GM23338 (cell line): Measurements from ENCODE around the gene SLC12A3. TPM values are rescaled to one million over a fixed set of nuclear protein-coding genes. Genes with fewer than 3 reads are reported as not detected.

Experiments used
- ATAC-seq: fragments of 200-7000 bp; cut with Tn5 transposase; 3 replicates; pipeline ENCODE4 v1.9.1; 2020
- DNase-seq: peaks from one replicate; pipeline ENCODE4 v3.0.0-alpha.2; 2015; ENCODE audit warnings: low spot score
- H2AFZ ChIP-seq: fragments of 200-600 bp; sonication (generic); 2 replicates; pipeline ENCODE4 v1.8.0; 2016; ENCODE audit warnings: antibody characterized with exemption, mild to moderate bottlenecking, moderate library complexity
- H3F3A ChIP-seq: fragments of 200-600 bp; sonication (generic); replicated peaks from 2 replicates; pipeline ENCODE4 v1.8.0; 2017; ENCODE audit warnings: antibody characterized with exemption, mixed run types, low read depth
- H3K27ac ChIP-seq: fragments of 200-600 bp; sonication (generic); 2 replicates; pipeline ENCODE4 v1.6.1; 2016; ENCODE audit warnings: low read depth
- H3K27me3 ChIP-seq: fragments of 200-600 bp; sonication (generic); 2 replicates; pipeline ENCODE4 v1.8.0; 2016; ENCODE audit warnings: mild to moderate bottlenecking, mixed run types, moderate library complexity; ENCODE audit not compliant: insufficient read depth
- H3K36me3 ChIP-seq: fragments of 200-600 bp; sonication (generic); 2 replicates; pipeline ENCODE4 v1.8.0; 2016; ENCODE audit warnings: mild to moderate bottlenecking; ENCODE audit not compliant: insufficient read depth
- H3K4me1 ChIP-seq: fragments of 200-600 bp; sonication (generic); 2 replicates; pipeline ENCODE4 v1.8.0; 2016; ENCODE audit warnings: mild to moderate bottlenecking, moderate library complexity; ENCODE audit not compliant: insufficient read depth
- H3K4me2 ChIP-seq: fragments of 200-600 bp; sonication (generic); 2 replicates; pipeline ENCODE4 v1.7.1; 2017; ENCODE audit warnings: mixed run types
- H3K4me3 ChIP-seq: fragments of 200-600 bp; sonication (generic); 2 replicates; pipeline ENCODE4 v1.6.1; 2016; ENCODE audit warnings: mixed run types
- H3K79me2 ChIP-seq: fragments of 200-600 bp; sonication (generic); replicated peaks from 2 replicates; pipeline ENCODE4 v1.8.0; 2017; ENCODE audit warnings: mild to moderate bottlenecking; ENCODE audit not compliant: insufficient read depth
- H3K9me2 ChIP-seq: fragments of 200-600 bp; sonication (generic); 2 replicates; pipeline ENCODE4 v1.8.0; 2017; ENCODE audit not compliant: insufficient read depth
- H4K20me1 ChIP-seq: fragments of 200-600 bp; sonication (generic); replicated peaks from 2 replicates; pipeline ENCODE4 v1.8.0; 2017; ENCODE audit warnings: mild to moderate bottlenecking; ENCODE audit not compliant: insufficient read depth
- H3K27ac Mint-ChIP-seq: 2 replicates; pipeline ENCODE4 v1.8.0; 2020; ENCODE audit warnings: inconsistent platforms, mild to moderate bottlenecking, moderate library complexity, mixed read lengths
- H3K27me3 Mint-ChIP-seq: 3 replicates; pipeline ENCODE4 v1.8.0; 2022; ENCODE audit warnings: low read depth, mild to moderate bottlenecking, moderate library complexity, mixed read lengths, inconsistent platforms; ENCODE audit not compliant: insufficient read depth, poor library complexity
- H3K36me3 Mint-ChIP-seq: 3 replicates; pipeline ENCODE4 v1.8.0; 2021; ENCODE audit warnings: low read depth, mild to moderate bottlenecking, inconsistent platforms, moderate library complexity, mixed read lengths
- H3K4me1 Mint-ChIP-seq: 3 replicates; pipeline ENCODE4 v1.8.0; 2020; ENCODE audit warnings: mild to moderate bottlenecking, inconsistent platforms, mixed read lengths
- H3K4me3 Mint-ChIP-seq: 3 replicates; pipeline ENCODE4 v1.8.0; 2021; ENCODE audit warnings: moderate library complexity, mild to moderate bottlenecking, inconsistent platforms, mixed read lengths
- H3K9me3 Mint-ChIP-seq: 3 replicates; pipeline ENCODE4 v1.8.0; 2020; ENCODE audit warnings: moderate library complexity, mild to moderate bottlenecking, inconsistent platforms, mixed read lengths
- EZH2 ChIP-seq: fragments of 200-600 bp; sonication (generic); IDR thresholded peaks from one replicate; pipeline ENCODE4 v1.8.0; 2017; ENCODE audit warnings: antibody characterized with exemption, mild to moderate bottlenecking, low read depth; ENCODE audit not compliant: unreplicated experiment
- NANOG ChIP-seq: IDR thresholded peaks from 2 replicates; pipeline ENCODE4 v1.6.1; 2016; ENCODE audit warnings: antibody characterized with exemption, borderline replicate concordance
- STAT1 ChIP-seq: IDR thresholded peaks from one replicate; pipeline ENCODE4 v1.6.1; 2016; ENCODE audit warnings: antibody characterized with exemption; ENCODE audit not compliant: unreplicated experiment
- polyA plus RNA-seq: library from polyadenylated mRNA; unstranded; fragments of >200 nt; fragmentation: Nextera tagmentation; extraction: Ambion mirVana; gene quantifications from 2 replicates; pipeline ENCODE4 v1.2.1, GENCODE V29; 2016
- total RNA-seq: library from RNA; depleted of rRNA; stranded (reverse); fragments of >200 nt; shearing (Covaris generic); gene quantifications from 2 replicates; pipeline ENCODE4 v1.2.3, GENCODE V29; 2014
- TF ChIP-seq, protein P1 (sequence below): fragments of 250-450 bp; sonication (Bioruptor Pico); IDR thresholded peaks from 2 replicates; pipeline ENCODE4 v1.5.0; 2020; ENCODE audit warnings: mild to moderate bottlenecking, moderate library complexity
- TF ChIP-seq, protein P2 (sequence below), 2 experiments: fragments of 200-600 bp in 1 of 2; sonication (generic) in 1 of 2; conservative IDR thresholded peaks; 2 replicates each; pipeline versions ENCODE4 v1.5.1 to v1.6.1; 2016 to 2017; ENCODE audit warnings: antibody characterized with exemption in 2 of 2, low read depth in 2 of 2, mild to moderate bottlenecking in 2 of 2, moderate library complexity in 1 of 2
- TF ChIP-seq, protein P3 (sequence below): IDR thresholded peaks from 2 replicates; pipeline ENCODE4 v1.6.1; 2016; ENCODE audit warnings: antibody characterized with exemption

The SLC12A3 gene
- total and polyA plus RNA-seq, 2 experiments from 2014 or later, result not detected

GRCh38 chr16:56888806-56889205 is 23.8 kb downstream of the SLC12A3 start:
- Histone ChIP-seq H3K4me1 (no peaks in the 10 kb centered on the region), H3K9me2 (no peaks in the 10 kb centered on the region), H3K27me3 (no peaks in the 10 kb centered on the region), H3K36me3 (no peaks in the 10 kb centered on the region), H2AFZ (0 out of 2 replicates have a peak overlapping the region, but pooled peaks have one; percentile 47), H3F3A (no peaks in the 10 kb centered on the region), H3K79me2 (no peaks in the 10 kb centered on the region), H3K4me2 (no peak overlapping the region), H4K20me1 (no peaks in the 10 kb centered on the region), H3K4me3 (no peak overlapping the region), H3K27ac (no peak overlapping the region)
- no peak for DNase-seq
- peaks cover 7% of the 10 kb centered on the region for H3K27me3 Mint-ChIP-seq
- H3K4me3 Mint-ChIP-seq, result no peak overlapping the region
- no peak overlapping the region for H3K27ac Mint-ChIP-seq
- H3K36me3 Mint-ChIP-seq, result peaks cover 16% of the 10 kb centered on the region
- TF ChIP-seq, protein P1, sequence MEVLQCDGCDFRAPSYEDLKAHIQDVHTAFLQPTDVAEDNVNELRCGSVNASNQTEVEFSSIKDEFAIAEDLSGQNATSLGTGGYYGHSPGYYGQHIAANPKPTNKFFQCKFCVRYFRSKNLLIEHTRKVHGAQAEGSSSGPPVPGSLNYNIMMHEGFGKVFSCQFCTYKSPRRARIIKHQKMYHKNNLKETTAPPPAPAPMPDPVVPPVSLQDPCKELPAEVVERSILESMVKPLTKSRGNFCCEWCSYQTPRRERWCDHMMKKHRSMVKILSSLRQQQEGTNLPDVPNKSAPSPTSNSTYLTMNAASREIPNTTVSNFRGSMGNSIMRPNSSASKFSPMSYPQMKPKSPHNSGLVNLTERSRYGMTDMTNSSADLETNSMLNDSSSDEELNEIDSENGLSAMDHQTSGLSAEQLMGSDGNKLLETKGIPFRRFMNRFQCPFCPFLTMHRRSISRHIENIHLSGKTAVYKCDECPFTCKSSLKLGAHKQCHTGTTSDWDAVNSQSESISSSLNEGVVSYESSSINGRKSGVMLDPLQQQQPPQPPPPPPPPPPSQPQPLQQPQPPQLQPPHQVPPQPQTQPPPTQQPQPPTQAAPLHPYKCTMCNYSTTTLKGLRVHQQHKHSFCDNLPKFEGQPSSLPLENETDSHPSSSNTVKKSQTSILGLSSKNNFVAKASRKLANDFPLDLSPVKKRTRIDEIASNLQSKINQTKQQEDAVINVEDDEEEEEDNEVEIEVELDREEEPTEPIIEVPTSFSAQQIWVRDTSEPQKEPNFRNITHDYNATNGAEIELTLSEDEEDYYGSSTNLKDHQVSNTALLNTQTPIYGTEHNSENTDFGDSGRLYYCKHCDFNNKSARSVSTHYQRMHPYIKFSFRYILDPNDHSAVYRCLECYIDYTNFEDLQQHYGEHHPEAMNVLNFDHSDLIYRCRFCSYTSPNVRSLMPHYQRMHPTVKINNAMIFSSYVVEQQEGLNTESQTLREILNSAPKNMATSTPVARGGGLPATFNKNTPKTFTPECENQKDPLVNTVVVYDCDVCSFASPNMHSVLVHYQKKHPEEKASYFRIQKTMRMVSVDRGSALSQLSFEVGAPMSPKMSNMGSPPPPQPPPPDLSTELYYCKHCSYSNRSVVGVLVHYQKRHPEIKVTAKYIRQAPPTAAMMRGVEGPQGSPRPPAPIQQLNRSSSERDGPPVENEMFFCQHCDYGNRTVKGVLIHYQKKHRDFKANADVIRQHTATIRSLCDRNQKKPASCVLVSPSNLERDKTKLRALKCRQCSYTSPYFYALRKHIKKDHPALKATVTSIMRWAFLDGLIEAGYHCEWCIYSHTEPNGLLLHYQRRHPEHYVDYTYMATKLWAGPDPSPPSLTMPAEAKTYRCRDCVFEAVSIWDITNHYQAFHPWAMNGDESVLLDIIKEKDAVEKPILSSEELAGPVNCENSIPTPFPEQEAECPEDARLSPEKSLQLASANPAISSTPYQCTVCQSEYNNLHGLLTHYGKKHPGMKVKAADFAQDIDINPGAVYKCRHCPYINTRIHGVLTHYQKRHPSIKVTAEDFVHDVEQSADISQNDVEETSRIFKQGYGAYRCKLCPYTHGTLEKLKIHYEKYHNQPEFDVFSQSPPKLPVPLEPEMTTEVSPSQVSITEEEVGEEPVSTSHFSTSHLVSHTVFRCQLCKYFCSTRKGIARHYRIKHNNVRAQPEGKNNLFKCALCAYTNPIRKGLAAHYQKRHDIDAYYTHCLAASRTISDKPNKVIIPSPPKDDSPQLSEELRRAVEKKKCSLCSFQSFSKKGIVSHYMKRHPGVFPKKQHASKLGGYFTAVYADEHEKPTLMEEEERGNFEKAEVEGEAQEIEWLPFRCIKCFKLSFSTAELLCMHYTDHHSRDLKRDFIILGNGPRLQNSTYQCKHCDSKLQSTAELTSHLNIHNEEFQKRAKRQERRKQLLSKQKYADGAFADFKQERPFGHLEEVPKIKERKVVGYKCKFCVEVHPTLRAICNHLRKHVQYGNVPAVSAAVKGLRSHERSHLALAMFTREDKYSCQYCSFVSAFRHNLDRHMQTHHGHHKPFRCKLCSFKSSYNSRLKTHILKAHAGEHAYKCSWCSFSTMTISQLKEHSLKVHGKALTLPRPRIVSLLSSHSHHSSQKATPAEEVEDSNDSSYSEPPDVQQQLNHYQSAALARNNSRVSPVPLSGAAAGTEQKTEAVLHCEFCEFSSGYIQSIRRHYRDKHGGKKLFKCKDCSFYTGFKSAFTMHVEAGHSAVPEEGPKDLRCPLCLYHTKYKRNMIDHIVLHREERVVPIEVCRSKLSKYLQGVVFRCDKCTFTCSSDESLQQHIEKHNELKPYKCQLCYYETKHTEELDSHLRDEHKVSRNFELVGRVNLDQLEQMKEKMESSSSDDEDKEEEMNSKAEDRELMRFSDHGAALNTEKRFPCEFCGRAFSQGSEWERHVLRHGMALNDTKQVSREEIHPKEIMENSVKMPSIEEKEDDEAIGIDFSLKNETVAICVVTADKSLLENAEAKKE (CRISPR knock-in tag), result no peak
- TF ChIP-seq NANOG (no peak), EZH2 (no peak), STAT1 (no peak)
- TF ChIP-seq, protein P2, sequence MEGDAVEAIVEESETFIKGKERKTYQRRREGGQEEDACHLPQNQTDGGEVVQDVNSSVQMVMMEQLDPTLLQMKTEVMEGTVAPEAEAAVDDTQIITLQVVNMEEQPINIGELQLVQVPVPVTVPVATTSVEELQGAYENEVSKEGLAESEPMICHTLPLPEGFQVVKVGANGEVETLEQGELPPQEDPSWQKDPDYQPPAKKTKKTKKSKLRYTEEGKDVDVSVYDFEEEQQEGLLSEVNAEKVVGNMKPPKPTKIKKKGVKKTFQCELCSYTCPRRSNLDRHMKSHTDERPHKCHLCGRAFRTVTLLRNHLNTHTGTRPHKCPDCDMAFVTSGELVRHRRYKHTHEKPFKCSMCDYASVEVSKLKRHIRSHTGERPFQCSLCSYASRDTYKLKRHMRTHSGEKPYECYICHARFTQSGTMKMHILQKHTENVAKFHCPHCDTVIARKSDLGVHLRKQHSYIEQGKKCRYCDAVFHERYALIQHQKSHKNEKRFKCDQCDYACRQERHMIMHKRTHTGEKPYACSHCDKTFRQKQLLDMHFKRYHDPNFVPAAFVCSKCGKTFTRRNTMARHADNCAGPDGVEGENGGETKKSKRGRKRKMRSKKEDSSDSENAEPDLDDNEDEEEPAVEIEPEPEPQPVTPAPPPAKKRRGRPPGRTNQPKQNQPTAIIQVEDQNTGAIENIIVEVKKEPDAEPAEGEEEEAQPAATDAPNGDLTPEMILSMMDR (conservative IDR thresholded peaks at IDR 0.05; ENCODE audit: low read depth in 2 of 2), result no peak
- TF ChIP-seq, protein P3, sequence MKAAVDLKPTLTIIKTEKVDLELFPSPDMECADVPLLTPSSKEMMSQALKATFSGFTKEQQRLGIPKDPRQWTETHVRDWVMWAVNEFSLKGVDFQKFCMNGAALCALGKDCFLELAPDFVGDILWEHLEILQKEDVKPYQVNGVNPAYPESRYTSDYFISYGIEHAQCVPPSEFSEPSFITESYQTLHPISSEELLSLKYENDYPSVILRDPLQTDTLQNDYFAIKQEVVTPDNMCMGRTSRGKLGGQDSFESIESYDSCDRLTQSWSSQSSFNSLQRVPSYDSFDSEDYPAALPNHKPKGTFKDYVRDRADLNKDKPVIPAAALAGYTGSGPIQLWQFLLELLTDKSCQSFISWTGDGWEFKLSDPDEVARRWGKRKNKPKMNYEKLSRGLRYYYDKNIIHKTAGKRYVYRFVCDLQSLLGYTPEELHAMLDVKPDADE, result no peak
- ATAC-seq, result no peak
- H3K4me1 Mint-ChIP-seq, result no peaks in the 10 kb centered on the region
- H3K9me3 Mint-ChIP-seq, result peaks cover 37% of the 10 kb centered on the region
